Measurements from ENCODE around the gene CDH4. TPM values are rescaled to one million over a fixed set of nuclear protein-coding genes. Genes with fewer than 3 reads are reported as not detected.
"Not testable (repeated sequence)": the region's sequence is repeated elsewhere in the genome, so short reads cannot be mapped to it uniquely, and the experiment has no call there.

The CDH4 gene
- total and polyA plus RNA-seq, 2 of the 8 experiments (the other 6 are each of a cell fraction or from before 2014, with no cell fraction given) = 4.3 to 7.9 TPM

- TF ChIP-seq BRCA1 (IDR thresholded peaks at IDR 0.05; ENCODE audit: low read depth, low read length) (no peak), SUZ12 (IDR thresholded peaks at IDR 0.05; ENCODE audit: low read length) (no peak), GABPA (IDR thresholded peaks at IDR 0.05; ENCODE audit: borderline replicate concordance, insufficient read depth, low read length) (no peak), TAF1 (IDR thresholded peaks at IDR 0.05; ENCODE audit: low read depth, low read length) (no peak), CBX8 (IDR thresholded peaks at IDR 0.05; ENCODE audit: borderline replicate concordance, low read depth, low read length) (no peak), RNF2 (IDR thresholded peaks at IDR 0.05; ENCODE audit: borderline replicate concordance, low read depth, low read length, missing control alignments, poor library complexity, severe bottlenecking) (no peak), SIX5 (IDR thresholded peaks at IDR 0.05; ENCODE audit: low read depth, low read length) (no peak)
These were observed 172.8 kb downstream of the CDH4 start (continued) for GRCh38 chr20:61424628-61425420.

GRCh38 chr20:61425541-61425991, 173.5 kb downstream of the CDH4 start:
- H2AFZ ChIP-seq (ENCODE audit: low read length); H3K79me1 ChIP-seq (ENCODE audit: low read depth, low read length); H3K56ac ChIP-seq (replicated peaks; ENCODE audit: insufficient read length, low read depth, low read length); H3K27me3 ChIP-seq (replicated peaks in 1 of 4; ENCODE audit: control insufficient read depth in 3 of 4, extremely low read depth in 1 of 4, insufficient read depth in 3 of 4, low read length in 3 of 4); H3K4me1 ChIP-seq (replicated peaks in 1 of 4; ENCODE audit: control insufficient read depth in 3 of 4, insufficient read depth in 4 of 4, low read length in 3 of 4); H4K5ac ChIP-seq (ENCODE audit: insufficient read length, low read depth, low read length); H3K27ac ChIP-seq (ENCODE audit: low read depth, low read length); CTCF ChIA-PET (ENCODE audit: partially characterized antibody); H3K18ac ChIP-seq (ENCODE audit: extremely low read depth, low read length); FAIRE-seq; H3K4me2 ChIP-seq (ENCODE audit: insufficient read depth in 1 of 2, low read depth in 2 of 2, low read length in 2 of 2); H2BK20ac ChIP-seq (ENCODE audit: low read length); H2BK120ac ChIP-seq (replicated peaks; ENCODE audit: low read depth, low read length); H3K79me2 ChIP-seq (ENCODE audit: control insufficient read depth in 1 of 2, insufficient read depth in 2 of 2, low read length in 2 of 2); H3K23ac ChIP-seq (ENCODE audit: insufficient read length); H4K8ac ChIP-seq (ENCODE audit: extremely low read depth, insufficient read depth, low read length); H3K9ac ChIP-seq (replicated peaks in 1 of 4; ENCODE audit: extremely low read depth in 1 of 4, low read depth in 3 of 4, low read length in 3 of 4); H3K23me2 ChIP-seq (ENCODE audit: low read depth, low read length); H2AK5ac ChIP-seq (ENCODE audit: low read depth, low read length); H3K9me3 ChIP-seq (ENCODE audit: insufficient read depth in 2 of 2, low read depth in 1 of 2, low read length in 1 of 2); DNase-seq (ENCODE audit: low read depth in 1 of 2, low spot score in 2 of 2); H3K4ac ChIP-seq (replicated peaks; ENCODE audit: insufficient read length, low read depth, low read length); H2BK12ac ChIP-seq (ENCODE audit: low read depth, low read length); H4K20me1 ChIP-seq (replicated peaks in 1 of 2; ENCODE audit: control insufficient read depth in 1 of 2, insufficient read depth in 2 of 2, low read length in 2 of 2); H3K14ac ChIP-seq (ENCODE audit: insufficient read length); H3K36me3 ChIP-seq (ENCODE audit: control insufficient read depth in 2 of 4, insufficient read depth in 4 of 4, low read length in 3 of 4); H4K91ac ChIP-seq (replicated peaks; ENCODE audit: insufficient read length, low read length); H3K4me3 ChIP-seq (ENCODE audit: extremely low read depth in 1 of 4, insufficient read depth in 2 of 4, low read depth in 3 of 4, low read length in 4 of 4): not testable (repeated sequence)
- POLR2A ChIA-PET (ENCODE audit: partially characterized antibody) = interaction anchor here (0.9 to 1.0 kb wide), 2 partner anchors 11 to 51 kb away, joined by 3 read pairs; no protein-coding TSS in a partner anchor
- Histone ChIP-seq H2BK5ac (ENCODE audit: low read depth, low read length) (peak overlapping the region; percentile 11; the same call in 1 of the 2 replicates), H2BK15ac (ENCODE audit: low read length) (0 out of 2 replicates have a peak overlapping the region, but pooled peaks have one; percentile 61)
- 84% methylated on average over 17 of the region's 18 CpGs; no CpG with 5 or more reads in 1 of the 2 experiments for WGBS, 2 experiments (ENCODE audit: extremely low coverage in 1 of 2, insufficient coverage in 1 of 2, insufficient read length in 1 of 2, insufficient replicate concordance in 2 of 2, low coverage in 1 of 2, low lambda C conversion rate in 2 of 2, missing lambda C conversion rate in 1 of 2)

Data from H1 (cell line).